Stimulated activated CD4-positive, alpha-beta T cell treated with anti-CD3 and anti-CD28 coated beads, TNF-alpha, amount 100 ng/mL, for 48 hours (primary cell): ENCODE data around the gene C8A.

Experiments used
- DNase-seq, 3 donors: peaks; one replicate each; pipeline ENCODE4 v3.0.0-alpha.2; 2020; ENCODE audit warnings: low read depth in 3 of 3

The C8A gene

DNA sequence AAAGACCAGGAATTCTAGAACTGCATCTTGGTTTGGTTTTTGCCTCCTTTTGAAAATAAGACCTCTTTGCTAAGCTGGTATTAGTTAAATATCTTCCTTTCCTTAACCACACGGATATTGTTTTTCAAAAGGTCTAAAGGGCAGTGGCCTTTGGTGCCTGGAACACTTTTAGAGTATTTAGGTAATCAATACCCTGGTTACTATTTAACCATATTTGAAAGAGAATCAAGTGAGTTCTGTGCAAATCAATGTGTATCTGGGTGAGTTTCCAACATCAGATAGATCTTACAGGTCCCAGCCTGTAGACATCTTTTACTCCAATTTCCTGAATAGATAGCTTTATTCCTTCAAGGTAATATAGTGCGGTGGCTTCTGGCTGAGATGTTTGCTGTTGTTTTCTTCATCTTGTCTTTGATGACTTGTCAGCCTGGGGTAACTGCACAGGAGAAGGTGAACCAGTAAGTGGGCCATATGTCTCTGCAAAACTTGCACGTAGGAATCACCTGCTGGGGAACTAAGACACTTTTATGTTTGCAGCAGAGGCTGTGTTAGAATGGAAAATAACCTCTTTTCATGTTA, at the start of gene C8A:
C8A (plus strand) TSS at position 277 of the 579 bp plus-strand sequence; CDS start at position 382, 105 bp downstream.
- no peak for DNase-seq

DNA sequence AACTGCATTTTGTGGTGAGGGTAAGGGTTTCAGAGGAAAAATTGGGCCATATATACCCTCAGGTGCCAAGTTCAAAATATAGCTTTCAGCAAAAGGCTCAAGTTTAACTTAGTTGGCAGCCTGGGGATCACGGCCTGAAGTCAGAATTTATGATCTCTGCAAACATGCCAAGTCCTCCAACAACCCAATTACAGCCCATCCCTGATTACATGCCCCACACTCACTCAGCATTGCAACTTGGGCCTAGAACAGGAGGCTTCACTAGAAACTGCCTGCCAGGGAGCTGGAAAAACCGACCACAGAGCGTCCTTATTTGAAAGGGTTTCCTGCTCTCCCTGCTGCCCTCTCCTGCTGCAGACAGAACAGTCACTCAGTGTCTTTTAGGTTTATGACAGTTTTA, 47.8 kb upstream of the C8A start:
- DNase-seq = no peak

DNA sequence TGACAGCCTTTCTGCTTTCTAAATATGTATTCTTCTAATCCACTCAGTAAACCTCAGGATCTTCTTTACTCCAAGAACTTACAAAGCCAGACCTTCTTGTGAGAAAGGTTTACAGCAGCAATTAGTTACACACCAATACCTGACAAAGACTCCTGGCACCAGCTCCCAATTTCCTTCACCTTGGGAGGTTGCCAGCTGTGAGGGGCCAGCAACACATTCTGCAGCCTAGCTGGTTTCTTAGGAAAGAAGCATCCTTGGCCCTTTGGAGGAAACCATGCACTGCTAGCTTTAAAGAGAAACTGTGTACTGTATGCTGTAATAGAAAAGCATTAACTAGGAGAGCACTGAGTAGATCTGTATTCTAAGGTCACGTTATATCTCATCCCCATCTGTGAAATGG, 46.2 kb upstream of the C8A start:
- DNase-seq = no peak

DNA sequence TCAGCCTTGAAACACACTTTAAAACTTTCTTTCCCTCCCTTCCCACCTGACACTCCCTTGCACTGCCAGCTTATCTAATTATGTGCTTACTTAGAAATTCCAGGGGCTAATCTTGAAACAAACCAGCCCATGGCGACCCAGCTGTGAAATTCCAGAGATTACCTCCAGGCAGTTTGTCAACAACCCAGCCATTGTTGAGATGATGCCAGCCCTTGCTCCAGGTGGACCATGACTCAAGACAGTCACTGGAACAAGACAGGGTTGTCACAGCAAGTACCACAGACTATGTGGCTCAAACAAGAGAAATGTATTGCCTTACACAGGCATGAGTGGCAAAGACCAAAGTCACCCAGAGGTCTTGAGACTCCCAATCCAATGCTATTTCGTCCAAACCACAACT, 43.3 kb upstream of the C8A start:
- DNase-seq = no peak

DNA sequence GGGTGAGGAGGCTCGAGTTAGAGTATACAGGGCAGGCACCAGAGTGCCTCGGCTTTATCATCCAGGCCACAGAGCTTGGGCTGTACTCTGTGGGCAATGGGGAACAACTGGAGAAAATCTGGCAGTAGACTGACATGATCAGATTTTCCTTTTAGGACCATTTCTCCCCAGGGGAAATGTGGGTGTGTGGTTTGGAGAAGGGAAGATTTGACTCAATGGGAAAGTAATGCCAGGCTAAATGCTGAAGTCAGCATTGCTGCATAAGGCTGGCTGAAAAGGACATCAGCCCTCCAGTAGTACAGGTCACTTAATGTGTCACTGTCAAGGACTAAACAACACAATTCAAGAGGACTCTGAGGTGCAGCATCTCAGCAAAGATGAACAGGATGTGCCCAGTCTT, 40.4 kb upstream of the C8A start:
- no peak for DNase-seq

DNA sequence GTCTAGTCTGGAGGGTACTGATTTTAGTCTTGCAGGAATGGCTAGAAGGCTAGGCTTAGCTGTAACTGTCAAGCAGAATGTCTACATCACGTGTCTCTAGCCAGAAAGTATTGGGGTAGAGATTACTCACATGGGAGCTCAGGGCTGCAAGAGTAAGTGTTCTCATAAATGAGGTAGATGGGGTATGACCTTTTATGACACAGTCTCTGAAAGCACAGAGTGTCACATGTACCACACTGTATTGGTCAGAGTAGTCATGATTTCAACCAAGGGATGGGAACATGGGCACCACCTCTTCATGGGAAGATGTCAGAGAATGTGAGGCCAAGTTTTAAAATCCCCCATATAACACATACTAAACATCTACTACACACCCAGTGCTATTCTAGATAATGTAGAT, 38.3 kb upstream of the C8A start:
- DNase-seq = no peak

DNA sequence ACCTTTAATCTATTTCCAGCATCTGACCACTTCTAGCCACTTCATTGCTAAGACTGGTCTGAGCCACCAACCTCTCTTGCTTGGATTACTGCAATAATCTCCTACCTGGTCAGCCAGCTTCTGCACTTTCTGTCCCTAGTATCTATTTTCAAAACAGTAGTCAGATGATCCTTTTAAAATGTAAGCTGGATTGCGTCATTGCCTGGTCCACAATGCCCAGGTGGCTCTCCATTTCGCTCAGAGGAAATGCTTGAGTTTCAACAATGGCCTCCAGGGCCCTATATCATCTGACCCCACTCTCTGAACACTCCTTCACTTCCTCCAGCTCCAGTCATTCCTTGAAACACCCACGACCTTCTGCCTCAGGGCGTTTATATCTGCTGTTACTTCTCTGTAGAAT, 37.7 kb upstream of the C8A start:
- no peak for DNase-seq

DNA sequence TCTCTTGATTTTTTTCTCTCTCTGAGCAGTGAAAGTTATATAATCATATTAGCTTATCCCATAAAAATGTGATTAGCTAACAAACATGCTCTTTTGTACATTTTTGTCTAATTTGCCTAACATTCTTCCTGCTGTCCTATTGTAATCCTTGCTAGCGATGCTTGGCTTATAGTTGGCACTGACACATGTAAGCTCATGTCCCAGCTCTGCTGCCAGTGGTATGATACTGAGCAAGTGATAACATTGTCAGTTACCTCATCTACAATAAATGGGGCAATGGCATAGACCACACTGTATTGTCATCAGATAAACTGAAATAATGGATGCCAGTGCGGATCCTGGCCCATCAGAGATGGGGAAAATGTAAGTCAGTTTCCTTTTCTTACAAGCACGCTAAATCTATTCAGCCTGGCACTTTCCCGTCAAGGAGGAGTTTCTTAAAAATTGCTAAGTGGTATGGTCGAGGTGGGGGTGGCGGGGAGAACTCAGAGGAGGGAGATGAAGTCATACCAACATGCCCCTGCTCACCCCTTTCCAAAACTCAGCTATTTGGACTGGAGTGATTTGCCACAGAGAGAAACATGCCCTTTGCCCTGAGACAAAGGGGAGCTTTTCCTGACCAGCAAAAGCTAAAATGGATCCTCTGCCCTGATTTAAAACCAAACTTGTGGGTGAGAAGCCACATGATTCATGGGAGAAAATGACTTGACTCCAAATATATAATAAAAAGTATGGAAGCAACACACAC, 36.7 kb upstream of the C8A start:
- no peak for DNase-seq

DNA sequence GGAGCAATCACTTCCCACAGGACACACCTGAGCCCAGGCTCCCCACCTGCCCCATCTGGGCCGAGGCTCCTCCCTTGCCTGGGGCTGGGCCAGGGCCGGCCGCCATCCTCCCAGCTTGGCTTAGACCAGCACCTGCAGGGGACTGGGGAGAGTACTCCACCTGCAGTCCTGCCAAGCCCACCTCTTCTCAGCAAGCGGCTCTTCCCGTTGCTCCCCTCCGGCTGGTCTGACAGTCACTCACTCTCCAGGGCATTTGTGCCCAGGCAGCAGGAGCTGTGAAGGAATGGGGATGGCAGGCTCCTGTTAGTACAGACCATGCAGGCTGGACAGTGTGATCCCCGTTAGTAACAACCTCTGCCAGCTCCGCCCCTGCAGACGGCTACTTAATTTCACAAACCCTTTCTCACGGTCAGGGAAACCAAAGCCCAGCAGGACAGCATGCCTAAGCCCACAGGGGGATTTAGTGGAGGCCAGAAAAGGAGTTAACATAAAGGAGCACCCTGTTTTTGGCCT, 35.2 kb upstream of the C8A start, which contains the start of gene FYB2:
FYB2 (minus strand) TSS at position 18 of the 513 bp plus-strand sequence. CDS start 114 bp downstream, outside the sequence.
- DNase-seq = no peak

DNA sequence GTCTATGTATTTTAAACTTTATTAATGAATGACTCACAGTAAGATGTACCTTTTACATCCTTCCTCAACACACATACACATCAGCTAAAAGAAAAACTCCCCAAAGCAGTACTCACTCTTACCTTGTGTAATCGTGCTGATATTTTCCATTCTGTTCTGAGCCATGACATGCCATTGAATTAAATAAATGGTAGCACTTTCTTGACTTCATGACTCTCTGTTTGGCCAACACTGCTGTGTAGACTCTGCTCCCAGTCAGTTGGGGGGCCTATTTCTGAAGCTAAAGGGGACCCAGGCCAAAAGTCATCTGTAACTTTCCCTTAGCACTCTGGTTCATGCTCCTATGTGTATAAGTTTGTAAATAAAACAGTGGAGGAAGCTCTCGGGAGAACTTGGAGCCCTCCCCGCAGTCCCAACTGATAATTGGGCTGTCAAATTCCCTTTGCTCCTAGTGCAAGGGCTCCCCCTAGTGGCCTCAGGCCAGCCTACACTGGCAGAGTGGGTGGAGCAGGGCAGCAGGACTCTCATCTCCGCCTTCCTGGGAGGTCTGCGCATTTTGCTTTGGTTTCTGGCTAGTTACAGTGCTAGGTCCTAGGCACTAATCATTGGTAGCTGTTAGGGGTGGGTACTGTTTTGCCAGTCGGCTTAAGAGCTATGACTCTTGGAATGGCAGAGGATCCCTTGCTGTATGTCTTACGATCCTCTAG, 33.7 kb upstream of the C8A start:
- DNase-seq = peak; percentile 54 to 72 (median 65)

DNA sequence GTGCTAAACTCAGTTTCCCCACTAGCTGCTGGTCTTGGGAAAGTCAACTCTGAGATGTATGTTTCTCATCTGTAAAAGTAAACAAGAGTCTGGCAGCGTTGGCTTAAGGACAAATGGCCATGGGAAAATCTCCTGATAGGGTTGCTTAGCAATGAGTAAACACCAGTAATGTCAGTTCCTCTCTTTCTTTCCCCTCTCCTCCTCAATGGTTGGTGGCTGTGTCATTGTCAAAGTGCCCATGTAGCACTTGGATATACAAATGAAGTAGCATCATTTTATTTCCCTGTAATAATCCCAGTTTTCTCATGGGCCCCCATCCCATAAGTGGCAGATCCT, 33.2 kb upstream of the C8A start:
- DNase-seq = no peak

DNA sequence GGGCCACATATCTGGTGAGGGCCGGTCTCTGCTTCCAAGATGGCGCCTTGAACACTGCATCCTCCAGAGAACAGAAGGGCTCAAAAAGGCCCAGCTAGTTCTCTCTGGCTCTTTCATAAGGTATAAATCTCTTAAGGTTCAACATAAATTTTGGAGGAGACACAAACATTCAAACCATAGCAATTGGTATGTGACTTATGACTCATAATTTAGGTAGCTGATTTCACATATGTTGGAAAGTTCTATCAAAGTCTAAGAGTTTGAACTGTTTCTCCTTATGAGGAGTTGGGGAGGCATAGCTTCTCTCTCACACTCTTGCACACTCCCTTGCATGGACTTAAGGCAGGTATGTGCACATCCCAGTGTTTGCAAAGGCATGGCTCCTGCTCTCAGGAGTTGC, 30.3 kb upstream of the C8A start:
- DNase-seq = no peak

DNA sequence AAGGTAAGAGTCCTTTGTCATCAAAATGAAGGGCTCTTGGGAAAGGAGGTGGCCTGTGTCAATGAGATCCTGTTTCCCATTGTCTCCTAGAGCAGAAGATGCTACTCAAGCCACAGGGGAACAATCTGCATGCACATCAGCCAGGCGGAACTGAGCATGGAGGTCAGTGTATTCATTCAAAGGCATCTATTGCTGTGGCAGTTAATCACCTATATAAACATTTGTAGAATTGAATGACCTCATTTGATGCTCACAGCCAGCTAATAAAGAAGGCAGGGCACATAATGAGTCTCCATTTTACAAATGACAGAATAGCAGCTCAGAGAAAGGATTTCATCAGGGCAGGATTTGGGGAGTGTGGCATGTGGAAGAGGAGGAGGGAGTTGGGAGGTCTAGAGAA, 29.7 kb upstream of the C8A start:
- DNase-seq = no peak

DNA sequence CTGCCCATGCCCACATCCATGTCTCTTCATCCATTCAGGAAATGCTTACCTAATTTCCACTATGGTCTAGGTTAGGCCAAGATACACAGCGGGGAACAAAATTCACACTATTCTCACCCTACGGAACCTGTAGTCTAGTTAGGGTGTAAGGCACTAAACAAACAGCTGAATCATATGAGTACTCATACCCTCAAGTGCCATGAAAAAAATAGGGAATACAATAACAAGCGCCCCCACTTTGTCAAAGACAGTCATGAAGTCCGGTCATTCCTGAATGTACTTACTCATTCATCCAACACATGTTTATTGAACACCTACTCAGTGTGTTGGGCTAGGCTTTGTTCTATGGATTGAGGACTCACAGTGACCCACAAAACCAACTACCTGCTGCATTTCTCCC, 29.2 kb upstream of the C8A start:
- DNase-seq = no peak

DNA sequence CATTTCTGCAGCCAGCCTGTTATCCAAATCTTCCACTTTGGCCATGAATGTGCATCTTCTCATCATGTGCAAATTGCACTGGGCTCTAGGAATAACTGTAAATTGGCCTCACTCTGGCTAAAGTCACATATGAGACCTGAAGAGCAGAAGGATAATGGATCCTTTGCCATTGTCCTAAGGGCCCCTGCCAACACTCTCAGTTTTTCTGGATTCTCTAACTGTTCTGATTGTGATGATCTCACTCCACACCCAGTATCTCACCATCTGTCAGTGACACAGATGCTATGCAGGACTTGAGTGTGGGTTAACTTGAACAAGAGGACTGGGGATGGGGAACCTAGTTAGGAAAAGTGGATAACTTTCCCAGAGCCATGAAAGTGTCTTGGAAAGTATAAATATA, 26.9 kb upstream of the C8A start:
- no peak for DNase-seq

DNA sequence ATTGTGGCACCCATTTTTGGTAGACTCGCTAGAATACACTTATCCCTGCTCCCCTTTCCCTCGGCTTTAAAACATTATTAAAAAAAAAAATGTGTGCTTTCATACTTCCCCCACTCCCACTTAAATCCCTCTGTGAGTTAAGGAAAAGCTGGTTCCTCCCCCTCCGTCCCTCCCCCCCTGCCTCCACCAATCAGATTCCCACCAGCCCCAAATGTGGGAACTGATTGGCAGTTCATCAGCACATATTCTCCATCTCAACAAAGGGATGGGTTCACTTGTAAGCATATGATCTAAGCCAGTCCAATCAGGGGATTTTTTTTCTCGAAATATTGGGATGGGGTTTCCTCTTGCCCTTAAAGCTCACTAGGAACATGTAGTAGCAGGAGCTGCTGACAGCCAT, 24.5 kb upstream of the C8A start:
- no peak for DNase-seq

DNA sequence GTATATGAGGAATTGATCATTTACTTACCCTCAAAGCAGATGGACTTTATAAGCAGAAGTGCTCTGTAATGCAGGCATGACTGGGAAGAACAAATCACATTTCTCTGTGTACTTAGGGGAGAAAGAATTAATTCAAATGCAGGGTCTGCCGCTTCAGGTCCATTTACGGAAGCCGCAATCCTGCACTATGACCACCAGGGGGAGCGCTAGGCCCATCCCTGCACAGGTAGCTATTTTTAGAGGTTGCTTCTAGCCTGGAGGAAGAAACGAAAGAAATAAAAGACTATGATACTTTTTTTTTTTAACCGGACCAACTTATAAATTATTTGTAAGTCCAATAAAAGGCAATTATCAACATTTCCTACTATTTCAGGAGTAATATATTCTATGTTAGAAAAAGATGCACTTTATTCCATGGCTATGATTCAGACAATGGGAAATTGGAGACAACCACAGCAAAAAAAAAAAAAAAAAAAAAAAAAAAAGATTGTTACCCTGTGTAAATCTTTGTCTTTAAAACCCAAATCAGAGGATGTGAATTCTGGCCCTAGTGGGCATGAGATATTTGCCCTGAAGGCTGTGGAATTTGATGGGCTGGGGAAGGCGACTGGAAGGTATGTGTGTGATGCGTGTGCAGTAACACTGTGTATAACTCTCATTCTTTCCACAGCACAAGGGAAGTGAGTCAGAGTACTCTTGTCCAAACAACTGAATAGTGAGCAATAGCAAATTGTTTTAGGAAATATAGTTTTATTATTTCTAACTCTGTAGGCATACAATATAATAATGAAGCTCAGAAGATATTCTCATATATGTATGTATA, 22.5 kb upstream of the C8A start:
- peak; percentile 29 to 44 (median 41) for DNase-seq

DNA sequence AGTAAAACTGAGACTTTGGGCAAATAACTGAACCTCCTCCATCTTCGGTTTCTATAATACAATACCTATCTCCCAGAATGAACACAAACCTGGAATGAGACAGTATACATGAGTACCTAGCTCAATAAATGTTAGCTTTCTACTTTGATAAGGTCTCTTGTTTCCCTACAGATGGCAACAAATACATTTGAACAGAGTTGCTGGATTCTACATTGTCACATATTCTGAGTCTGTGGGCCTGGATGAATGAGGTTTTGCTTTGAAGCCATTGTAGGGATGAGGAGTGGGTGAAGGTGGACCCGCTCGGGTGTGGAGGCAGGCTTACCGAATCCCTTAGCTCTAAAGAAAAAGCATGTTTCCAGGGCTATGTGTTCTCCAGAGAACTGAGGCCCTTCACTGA, 21.5 kb upstream of the C8A start:
- no peak for DNase-seq

DNA sequence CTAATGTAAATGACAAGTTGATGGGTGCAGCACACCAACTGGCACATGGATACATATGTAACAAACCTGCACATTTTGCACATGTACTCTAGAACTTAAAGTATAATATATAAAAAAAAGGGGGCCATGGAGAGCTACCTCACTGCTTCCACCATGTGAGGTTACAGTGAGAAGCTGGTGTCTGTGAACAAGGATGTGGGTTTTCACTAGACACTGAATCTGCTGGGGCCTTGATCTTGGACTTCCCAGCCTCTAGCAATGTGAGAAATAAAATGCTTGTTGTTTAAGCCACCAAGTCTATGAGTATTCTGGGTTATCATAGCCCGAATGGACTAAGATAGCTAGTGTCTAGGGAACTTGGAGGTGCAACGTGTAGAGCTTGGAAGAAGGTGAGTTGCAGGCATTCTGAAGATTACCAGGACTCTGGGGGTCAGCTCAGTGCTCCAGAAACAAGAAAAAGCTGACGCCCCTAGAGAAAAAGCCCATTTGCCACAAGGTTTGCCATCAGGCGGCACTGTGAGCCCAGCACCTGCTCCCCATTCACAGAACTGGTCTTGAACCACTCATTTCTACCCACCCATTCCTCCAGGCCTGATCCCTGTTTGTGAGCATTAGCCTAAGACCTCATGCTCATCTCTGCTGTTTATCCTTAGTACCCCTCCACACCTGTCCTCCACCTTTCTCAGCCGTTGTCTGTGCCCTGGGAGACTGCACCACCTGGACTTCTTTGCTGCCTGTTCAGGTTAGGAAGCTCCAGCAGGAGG, 20.3 kb upstream of the C8A start:
- DNase-seq = no peak

DNA sequence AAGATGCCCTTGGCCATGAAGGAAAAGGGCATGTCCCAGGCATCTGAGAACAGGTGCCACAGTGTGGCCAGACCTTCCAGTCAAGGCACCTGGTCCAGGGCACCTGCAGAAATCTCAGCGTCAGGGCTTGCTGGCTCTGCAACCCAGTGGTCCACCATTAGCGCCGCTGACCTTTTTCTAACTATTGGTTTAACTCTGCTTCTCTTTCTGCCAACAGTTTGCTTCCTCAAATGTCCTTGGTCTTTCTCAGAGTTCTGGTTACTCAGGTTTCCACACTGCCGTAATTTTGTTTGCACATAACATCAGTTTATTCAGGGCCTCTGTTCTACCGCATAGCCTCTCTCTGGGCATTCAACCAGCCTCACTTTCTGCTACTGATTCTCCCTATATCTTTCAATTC, 18.9 kb upstream of the C8A start:
- no peak for DNase-seq

DNA sequence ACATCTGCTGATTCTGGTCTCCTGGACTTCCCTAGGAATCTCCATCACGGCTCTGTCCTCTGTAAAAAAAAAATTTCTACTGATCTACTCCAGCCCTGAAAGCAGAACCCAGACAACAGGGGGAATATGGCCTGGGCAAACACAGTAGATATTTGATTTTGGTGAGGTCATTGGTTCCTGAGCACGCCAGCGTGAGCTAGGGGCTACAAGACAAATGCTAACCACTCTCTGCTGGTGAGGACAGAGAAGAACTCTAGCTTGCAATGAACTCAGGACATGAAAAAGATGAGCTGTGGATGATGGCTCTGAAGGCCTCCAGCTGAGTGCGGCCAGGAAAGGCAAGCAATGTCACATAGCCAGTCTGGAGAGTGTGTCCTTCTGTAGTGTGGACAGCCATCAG, 18.2 kb upstream of the C8A start:
- DNase-seq = no peak
